GM12873 (cell line): ENCODE results near the gene AIG1.

Experiments used
- CTCF ChIP-seq: IDR thresholded peaks from 2 replicates; pipeline ENCODE4 v1.5.1; 2012; ENCODE audit warnings: low read depth, mild to moderate bottlenecking, moderate library complexity, low read length, control low read depth; ENCODE audit not compliant: insufficient read depth; ENCODE audit errors: missing control alignments

AIG1 gene

GRCh38 chr6:143150281-143150680 lies 89.6 kb downstream of the AIG1 start:
- no peak for TF ChIP-seq CTCF

- no peak for TF ChIP-seq CTCF
Measured at GRCh38 chr6:143151381-143151780, 90.7 kb downstream of the AIG1 start.

GRCh38 chr6:143155681-143156080 lies 95.0 kb downstream of the AIG1 start:
- TF ChIP-seq CTCF: no peak

- TF ChIP-seq CTCF: no peak
Measured at GRCh38 chr6:143157131-143157530, 96.4 kb downstream of the AIG1 start.

- TF ChIP-seq CTCF: no peak
Measured at GRCh38 chr6:143158113-143158581, 97.5 kb downstream of the AIG1 start.

- no peak for TF ChIP-seq CTCF
Measured at GRCh38 chr6:143159001-143159400, 98.3 kb downstream of the AIG1 start.

GRCh38 chr6:143160015-143160414 lies 99.3 kb downstream of the AIG1 start:
- TF ChIP-seq CTCF: no peak
